ENCODE measurements around the gene TNFRSF1B.

DNA sequence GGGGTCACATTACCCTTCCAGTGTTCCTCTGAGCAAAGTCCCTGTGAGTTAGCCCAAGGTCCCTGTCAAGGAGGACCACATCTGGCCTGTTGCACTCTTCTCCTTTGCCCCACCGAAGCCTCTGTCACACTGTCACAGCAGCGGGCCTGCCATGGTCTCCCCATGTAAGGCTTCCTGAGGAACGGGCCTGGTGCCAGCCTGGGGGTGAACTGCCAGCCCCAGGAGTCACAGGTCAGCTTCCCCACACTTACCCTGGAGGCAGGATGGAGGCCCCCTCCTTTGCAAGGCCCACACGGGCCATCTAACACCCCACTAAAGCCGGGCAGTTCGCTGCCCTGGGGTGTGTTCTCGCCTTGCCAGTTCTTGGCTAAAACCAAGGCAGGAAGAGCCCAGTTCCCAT, 14.1 kb downstream of the TNFRSF1B start:
- TF ChIP-seq, protein P1, sequence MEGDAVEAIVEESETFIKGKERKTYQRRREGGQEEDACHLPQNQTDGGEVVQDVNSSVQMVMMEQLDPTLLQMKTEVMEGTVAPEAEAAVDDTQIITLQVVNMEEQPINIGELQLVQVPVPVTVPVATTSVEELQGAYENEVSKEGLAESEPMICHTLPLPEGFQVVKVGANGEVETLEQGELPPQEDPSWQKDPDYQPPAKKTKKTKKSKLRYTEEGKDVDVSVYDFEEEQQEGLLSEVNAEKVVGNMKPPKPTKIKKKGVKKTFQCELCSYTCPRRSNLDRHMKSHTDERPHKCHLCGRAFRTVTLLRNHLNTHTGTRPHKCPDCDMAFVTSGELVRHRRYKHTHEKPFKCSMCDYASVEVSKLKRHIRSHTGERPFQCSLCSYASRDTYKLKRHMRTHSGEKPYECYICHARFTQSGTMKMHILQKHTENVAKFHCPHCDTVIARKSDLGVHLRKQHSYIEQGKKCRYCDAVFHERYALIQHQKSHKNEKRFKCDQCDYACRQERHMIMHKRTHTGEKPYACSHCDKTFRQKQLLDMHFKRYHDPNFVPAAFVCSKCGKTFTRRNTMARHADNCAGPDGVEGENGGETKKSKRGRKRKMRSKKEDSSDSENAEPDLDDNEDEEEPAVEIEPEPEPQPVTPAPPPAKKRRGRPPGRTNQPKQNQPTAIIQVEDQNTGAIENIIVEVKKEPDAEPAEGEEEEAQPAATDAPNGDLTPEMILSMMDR (conservative IDR thresholded peaks at IDR 0.05; ENCODE audit: low read depth in 2 of 2) = no peak
- TF ChIP-seq EZH2phosphoT487 (IDR thresholded peaks at IDR 0.05; ENCODE audit: unreplicated experiment) (no peak), JUNB (IDR thresholded peaks at IDR 0.05; ENCODE audit: unreplicated experiment) (no peak), CREB1 (CRISPR knock-in tag; IDR thresholded peaks at IDR 0.05; ENCODE audit: low read depth) (no peak), POLR2AphosphoS5 (IDR thresholded peaks at IDR 0.05; ENCODE audit: low read depth) (no peak), NANOG (IDR thresholded peaks at IDR 0.05; ENCODE audit: borderline replicate concordance) (no peak), EZH2 (IDR thresholded peaks at IDR 0.05; ENCODE audit: low read depth, unreplicated experiment) (no peak), ZNF331 (CRISPR knock-in tag; IDR thresholded peaks at IDR 0.05; ENCODE audit: low read depth) (no peak), STAT1 (IDR thresholded peaks at IDR 0.05; ENCODE audit: unreplicated experiment) (no peak), ZNF114 (CRISPR knock-in tag; IDR thresholded peaks at IDR 0.05) (no peak)
- TF ChIP-seq, protein P2, sequence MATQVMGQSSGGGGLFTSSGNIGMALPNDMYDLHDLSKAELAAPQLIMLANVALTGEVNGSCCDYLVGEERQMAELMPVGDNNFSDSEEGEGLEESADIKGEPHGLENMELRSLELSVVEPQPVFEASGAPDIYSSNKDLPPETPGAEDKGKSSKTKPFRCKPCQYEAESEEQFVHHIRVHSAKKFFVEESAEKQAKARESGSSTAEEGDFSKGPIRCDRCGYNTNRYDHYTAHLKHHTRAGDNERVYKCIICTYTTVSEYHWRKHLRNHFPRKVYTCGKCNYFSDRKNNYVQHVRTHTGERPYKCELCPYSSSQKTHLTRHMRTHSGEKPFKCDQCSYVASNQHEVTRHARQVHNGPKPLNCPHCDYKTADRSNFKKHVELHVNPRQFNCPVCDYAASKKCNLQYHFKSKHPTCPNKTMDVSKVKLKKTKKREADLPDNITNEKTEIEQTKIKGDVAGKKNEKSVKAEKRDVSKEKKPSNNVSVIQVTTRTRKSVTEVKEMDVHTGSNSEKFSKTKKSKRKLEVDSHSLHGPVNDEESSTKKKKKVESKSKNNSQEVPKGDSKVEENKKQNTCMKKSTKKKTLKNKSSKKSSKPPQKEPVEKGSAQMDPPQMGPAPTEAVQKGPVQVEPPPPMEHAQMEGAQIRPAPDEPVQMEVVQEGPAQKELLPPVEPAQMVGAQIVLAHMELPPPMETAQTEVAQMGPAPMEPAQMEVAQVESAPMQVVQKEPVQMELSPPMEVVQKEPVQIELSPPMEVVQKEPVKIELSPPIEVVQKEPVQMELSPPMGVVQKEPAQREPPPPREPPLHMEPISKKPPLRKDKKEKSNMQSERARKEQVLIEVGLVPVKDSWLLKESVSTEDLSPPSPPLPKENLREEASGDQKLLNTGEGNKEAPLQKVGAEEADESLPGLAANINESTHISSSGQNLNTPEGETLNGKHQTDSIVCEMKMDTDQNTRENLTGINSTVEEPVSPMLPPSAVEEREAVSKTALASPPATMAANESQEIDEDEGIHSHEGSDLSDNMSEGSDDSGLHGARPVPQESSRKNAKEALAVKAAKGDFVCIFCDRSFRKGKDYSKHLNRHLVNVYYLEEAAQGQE (IDR thresholded peaks at IDR 0.05; ENCODE audit: unreplicated experiment) = no peak
- TF ChIP-seq, protein P3, sequence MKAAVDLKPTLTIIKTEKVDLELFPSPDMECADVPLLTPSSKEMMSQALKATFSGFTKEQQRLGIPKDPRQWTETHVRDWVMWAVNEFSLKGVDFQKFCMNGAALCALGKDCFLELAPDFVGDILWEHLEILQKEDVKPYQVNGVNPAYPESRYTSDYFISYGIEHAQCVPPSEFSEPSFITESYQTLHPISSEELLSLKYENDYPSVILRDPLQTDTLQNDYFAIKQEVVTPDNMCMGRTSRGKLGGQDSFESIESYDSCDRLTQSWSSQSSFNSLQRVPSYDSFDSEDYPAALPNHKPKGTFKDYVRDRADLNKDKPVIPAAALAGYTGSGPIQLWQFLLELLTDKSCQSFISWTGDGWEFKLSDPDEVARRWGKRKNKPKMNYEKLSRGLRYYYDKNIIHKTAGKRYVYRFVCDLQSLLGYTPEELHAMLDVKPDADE (IDR thresholded peaks at IDR 0.05) = no peak
- TF ChIP-seq, protein P4, sequence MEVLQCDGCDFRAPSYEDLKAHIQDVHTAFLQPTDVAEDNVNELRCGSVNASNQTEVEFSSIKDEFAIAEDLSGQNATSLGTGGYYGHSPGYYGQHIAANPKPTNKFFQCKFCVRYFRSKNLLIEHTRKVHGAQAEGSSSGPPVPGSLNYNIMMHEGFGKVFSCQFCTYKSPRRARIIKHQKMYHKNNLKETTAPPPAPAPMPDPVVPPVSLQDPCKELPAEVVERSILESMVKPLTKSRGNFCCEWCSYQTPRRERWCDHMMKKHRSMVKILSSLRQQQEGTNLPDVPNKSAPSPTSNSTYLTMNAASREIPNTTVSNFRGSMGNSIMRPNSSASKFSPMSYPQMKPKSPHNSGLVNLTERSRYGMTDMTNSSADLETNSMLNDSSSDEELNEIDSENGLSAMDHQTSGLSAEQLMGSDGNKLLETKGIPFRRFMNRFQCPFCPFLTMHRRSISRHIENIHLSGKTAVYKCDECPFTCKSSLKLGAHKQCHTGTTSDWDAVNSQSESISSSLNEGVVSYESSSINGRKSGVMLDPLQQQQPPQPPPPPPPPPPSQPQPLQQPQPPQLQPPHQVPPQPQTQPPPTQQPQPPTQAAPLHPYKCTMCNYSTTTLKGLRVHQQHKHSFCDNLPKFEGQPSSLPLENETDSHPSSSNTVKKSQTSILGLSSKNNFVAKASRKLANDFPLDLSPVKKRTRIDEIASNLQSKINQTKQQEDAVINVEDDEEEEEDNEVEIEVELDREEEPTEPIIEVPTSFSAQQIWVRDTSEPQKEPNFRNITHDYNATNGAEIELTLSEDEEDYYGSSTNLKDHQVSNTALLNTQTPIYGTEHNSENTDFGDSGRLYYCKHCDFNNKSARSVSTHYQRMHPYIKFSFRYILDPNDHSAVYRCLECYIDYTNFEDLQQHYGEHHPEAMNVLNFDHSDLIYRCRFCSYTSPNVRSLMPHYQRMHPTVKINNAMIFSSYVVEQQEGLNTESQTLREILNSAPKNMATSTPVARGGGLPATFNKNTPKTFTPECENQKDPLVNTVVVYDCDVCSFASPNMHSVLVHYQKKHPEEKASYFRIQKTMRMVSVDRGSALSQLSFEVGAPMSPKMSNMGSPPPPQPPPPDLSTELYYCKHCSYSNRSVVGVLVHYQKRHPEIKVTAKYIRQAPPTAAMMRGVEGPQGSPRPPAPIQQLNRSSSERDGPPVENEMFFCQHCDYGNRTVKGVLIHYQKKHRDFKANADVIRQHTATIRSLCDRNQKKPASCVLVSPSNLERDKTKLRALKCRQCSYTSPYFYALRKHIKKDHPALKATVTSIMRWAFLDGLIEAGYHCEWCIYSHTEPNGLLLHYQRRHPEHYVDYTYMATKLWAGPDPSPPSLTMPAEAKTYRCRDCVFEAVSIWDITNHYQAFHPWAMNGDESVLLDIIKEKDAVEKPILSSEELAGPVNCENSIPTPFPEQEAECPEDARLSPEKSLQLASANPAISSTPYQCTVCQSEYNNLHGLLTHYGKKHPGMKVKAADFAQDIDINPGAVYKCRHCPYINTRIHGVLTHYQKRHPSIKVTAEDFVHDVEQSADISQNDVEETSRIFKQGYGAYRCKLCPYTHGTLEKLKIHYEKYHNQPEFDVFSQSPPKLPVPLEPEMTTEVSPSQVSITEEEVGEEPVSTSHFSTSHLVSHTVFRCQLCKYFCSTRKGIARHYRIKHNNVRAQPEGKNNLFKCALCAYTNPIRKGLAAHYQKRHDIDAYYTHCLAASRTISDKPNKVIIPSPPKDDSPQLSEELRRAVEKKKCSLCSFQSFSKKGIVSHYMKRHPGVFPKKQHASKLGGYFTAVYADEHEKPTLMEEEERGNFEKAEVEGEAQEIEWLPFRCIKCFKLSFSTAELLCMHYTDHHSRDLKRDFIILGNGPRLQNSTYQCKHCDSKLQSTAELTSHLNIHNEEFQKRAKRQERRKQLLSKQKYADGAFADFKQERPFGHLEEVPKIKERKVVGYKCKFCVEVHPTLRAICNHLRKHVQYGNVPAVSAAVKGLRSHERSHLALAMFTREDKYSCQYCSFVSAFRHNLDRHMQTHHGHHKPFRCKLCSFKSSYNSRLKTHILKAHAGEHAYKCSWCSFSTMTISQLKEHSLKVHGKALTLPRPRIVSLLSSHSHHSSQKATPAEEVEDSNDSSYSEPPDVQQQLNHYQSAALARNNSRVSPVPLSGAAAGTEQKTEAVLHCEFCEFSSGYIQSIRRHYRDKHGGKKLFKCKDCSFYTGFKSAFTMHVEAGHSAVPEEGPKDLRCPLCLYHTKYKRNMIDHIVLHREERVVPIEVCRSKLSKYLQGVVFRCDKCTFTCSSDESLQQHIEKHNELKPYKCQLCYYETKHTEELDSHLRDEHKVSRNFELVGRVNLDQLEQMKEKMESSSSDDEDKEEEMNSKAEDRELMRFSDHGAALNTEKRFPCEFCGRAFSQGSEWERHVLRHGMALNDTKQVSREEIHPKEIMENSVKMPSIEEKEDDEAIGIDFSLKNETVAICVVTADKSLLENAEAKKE (CRISPR knock-in tag; IDR thresholded peaks at IDR 0.05) = no peak

Data from GM23338 (cell line).